Chondrocyte (in vitro differentiated cells): ENCODE results near the gene PP2D1. TPM values are rescaled to one million over a fixed set of nuclear protein-coding genes. Genes with fewer than 3 reads are reported as not detected.
"Not testable (repeated sequence)": the region's sequence is repeated elsewhere in the genome, so short reads cannot be mapped to it uniquely, and the experiment has no call there.

Experiments
- DNase-seq: peaks from one replicate; pipeline ENCODE4 v3.0.0; 2021; ENCODE audit warnings: mixed read lengths, low spot score
- H3K27ac Mint-ChIP-seq: one replicate; pipeline ENCODE4 v1.8.0; 2021; ENCODE audit warnings: mild to moderate bottlenecking, moderate library complexity, mixed read lengths; ENCODE audit not compliant: unreplicated experiment
- H3K27me3 Mint-ChIP-seq: 2 replicates; pipeline ENCODE4 v1.8.0; 2021; ENCODE audit warnings: low read depth, mixed read lengths
- H3K36me3 Mint-ChIP-seq: 2 replicates; pipeline ENCODE4 v1.8.0; 2021; ENCODE audit warnings: low read depth, mixed read lengths
- H3K4me1 Mint-ChIP-seq: 2 replicates; pipeline ENCODE4 v1.8.0; 2021; ENCODE audit warnings: low read depth, mild to moderate bottlenecking, mixed read lengths
- H3K4me3 Mint-ChIP-seq: one replicate; pipeline ENCODE4 v1.8.0; 2021; ENCODE audit warnings: mild to moderate bottlenecking, moderate library complexity, mixed read lengths; ENCODE audit not compliant: unreplicated experiment
- H3K9me3 Mint-ChIP-seq: 2 replicates; pipeline ENCODE4 v1.8.0; 2021; ENCODE audit warnings: low read depth, mixed read lengths
- CTCF ChIP-seq: fragments of 200-600 bp; sonication (generic); IDR thresholded peaks from 2 replicates; pipeline ENCODE4 v1.5.0; 2021; ENCODE audit warnings: antibody characterized with exemption, mild to moderate bottlenecking, moderate library complexity
- total RNA-seq: library from RNA; stranded (reverse); gene quantifications from 3 replicates; pipeline ENCODE4 v1.2.1, GENCODE V29; 2021

PP2D1 gene
- total RNA-seq, 1 donor from 2014 or later = not detected

DNA sequence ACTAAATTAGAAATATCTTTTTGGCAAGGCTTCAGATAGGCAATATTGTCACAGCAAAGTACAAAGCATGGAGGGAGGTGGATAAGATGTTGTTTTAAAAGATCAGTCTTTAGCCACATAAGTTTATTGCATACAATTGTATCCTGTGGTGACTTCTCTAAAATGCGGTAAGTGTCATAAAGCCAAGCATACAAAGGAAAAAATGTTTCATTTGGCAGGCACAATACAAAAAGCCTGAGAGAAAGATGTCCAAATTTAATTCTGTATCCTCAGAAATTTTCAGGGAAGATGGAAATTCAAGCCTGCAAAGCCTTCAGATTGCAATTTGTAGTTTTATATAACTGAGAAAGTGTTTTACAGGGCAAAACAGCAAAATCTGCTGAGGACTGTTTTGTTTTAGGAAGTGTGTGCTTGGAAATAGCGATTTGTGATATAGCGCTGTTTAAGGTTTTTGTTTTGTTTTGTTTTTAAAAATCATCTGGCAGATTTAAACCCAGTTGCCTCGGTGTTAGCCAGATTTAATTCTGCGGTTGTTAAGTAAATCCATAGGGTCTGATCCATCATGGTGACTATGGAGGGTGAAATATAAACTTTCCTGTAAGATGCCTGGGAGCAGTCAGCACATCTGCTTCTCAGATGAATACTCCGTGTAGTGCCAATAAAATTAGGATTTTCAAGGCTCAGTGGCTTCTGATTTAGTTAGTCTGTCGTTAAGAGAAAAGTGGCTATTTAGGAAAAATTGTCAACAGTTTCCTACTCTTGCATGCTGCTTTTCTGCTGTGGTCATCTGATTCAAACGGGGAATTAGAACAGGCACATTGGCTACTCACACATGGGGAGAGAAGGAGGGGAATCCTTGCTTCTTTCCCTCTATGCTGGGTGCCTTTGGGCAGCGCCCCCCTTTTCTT is 36.2 kb upstream of the PP2D1 start:
- no peaks in the 10 kb centered on the region for H3K36me3 Mint-ChIP-seq
- H3K4me3 Mint-ChIP-seq = no peak overlapping the region
- H3K9me3 Mint-ChIP-seq = no peaks in the 10 kb centered on the region
- peaks cover 10% of the 10 kb centered on the region for H3K4me1 Mint-ChIP-seq
- DNase-seq = no peak
- H3K27me3 Mint-ChIP-seq = no peaks in the 10 kb centered on the region
- TF ChIP-seq CTCF = no peak
- no peak overlapping the region for H3K27ac Mint-ChIP-seq

- Mint-ChIP-seq H3K9me3 (no peaks in the 10 kb centered on the region), H3K36me3 (no peaks in the 10 kb centered on the region), H3K27ac (no peak overlapping the region), H3K4me1 (peaks cover 12% of the 10 kb centered on the region), H3K27me3 (no peaks in the 10 kb centered on the region), H3K4me3 (no peak overlapping the region)
- no peak for DNase-seq
- no peak for TF ChIP-seq CTCF
Measured at GRCh38 chr3:20047341-20047779, 35.3 kb upstream of the PP2D1 start.

DNA sequence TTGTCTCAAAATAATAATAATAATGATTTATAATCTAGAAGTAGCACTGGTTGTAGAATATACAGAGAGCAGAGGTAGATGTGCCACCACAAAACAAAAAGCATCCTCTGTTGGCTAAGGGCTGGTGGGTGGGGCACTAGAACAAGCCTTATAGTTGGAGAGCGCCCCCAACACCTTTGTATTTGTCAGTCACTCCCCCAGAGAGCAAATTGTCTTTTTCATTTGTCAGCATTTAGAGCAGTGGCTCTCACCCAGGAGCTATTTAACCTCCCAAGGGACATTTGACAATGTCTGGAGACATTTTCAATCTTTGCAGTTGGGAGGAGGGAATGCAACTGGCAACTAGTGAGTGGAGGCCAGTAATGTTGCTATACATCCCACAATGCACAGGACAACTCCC is 34.5 kb upstream of the PP2D1 start:
- Mint-ChIP-seq H3K36me3 (no peaks in the 10 kb centered on the region), H3K27ac (no peak overlapping the region)
- TF ChIP-seq CTCF = no peak

GRCh38 chr3:20045141-20045540 is 33.1 kb upstream of the PP2D1 start:
- H3K4me1 Mint-ChIP-seq = peaks cover 24% of the 10 kb centered on the region
- not testable (repeated sequence) for H3K36me3 Mint-ChIP-seq, H3K27me3 Mint-ChIP-seq, H3K9me3 Mint-ChIP-seq, H3K4me3 Mint-ChIP-seq, H3K27ac Mint-ChIP-seq, DNase-seq

More for the DNA sequence above, 34.5 kb upstream of the PP2D1 start:
- DNase-seq = no peak
- Mint-ChIP-seq H3K27me3 (no peaks in the 10 kb centered on the region), H3K9me3 (no peaks in the 10 kb centered on the region), H3K4me3 (no peak overlapping the region), H3K4me1 (peaks cover 17% of the 10 kb centered on the region)

DNA sequence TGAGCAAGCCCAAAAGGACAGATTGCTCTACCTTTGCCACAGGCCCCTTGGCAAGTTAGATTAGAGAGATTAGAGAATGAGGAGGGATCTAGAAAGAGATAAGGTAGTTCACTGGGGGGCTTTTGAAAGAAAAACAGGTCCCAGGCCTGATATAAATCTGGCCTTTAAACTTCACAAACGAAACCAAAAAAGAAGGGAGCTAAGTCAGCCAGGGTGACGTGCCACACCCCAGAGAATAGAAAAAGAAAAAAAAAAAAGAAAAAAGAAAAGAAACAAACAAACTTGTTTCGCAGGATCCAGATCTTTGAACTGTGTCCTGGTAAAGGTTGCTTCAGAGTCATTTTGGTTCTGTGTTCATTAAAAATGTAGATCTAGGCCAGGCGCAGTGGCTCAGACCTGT is 31.8 kb upstream of the PP2D1 start:
- no peak for TF ChIP-seq CTCF
- Mint-ChIP-seq H3K36me3 (no peaks in the 10 kb centered on the region), H3K9me3 (no peaks in the 10 kb centered on the region), H3K27ac (no peak overlapping the region), H3K27me3 (no peaks in the 10 kb centered on the region), H3K4me3 (no peak overlapping the region), H3K4me1 (peaks cover 31% of the 10 kb centered on the region)
- no peak for DNase-seq

GRCh38 chr3:20043396-20043795 is 31.3 kb upstream of the PP2D1 start:
- H3K27me3 Mint-ChIP-seq = no peaks in the 10 kb centered on the region
- H3K9me3 Mint-ChIP-seq = no peaks in the 10 kb centered on the region
- no peak overlapping the region for H3K4me3 Mint-ChIP-seq
- no peak for TF ChIP-seq CTCF
- peaks cover 34% of the 10 kb centered on the region for H3K4me1 Mint-ChIP-seq
- H3K27ac Mint-ChIP-seq = peak overlapping the region; percentile 5
- no peak for DNase-seq
- H3K36me3 Mint-ChIP-seq = no peaks in the 10 kb centered on the region
